ENCODE data around the gene TATDN3.
"Not testable (repeated sequence)": the region's sequence is repeated elsewhere in the genome, so short reads cannot be mapped to it uniquely, and the experiment has no call there.

Gene TATDN3

DNA sequence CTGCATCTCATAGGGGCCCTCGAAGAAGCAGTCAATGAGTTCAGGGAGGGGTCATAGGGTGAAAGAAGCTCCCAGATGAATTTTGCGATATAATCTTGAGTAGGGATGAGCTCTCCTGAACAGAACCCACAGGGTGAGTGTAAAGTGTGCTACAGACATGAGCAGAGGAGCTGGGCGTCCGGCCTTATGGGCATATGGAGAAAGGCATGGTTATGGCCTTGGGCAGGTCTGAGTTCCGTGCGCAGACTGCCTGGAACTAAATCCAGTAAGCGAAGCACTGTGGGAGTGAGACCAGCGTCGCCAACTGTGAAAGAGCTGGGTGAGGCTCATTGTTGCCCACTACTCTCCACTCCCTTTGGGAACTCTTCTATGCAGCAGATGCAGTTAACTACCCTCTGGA, 28.9 kb upstream of the TATDN3 start:
- no peak overlapping the region for H3K4me3 ChIP-seq (ENCODE audit: low read length)
- no peak for TF ChIP-seq ZNF274 (IDR thresholded peaks at IDR 0.05; ENCODE audit: low read depth, low read length)

DNA sequence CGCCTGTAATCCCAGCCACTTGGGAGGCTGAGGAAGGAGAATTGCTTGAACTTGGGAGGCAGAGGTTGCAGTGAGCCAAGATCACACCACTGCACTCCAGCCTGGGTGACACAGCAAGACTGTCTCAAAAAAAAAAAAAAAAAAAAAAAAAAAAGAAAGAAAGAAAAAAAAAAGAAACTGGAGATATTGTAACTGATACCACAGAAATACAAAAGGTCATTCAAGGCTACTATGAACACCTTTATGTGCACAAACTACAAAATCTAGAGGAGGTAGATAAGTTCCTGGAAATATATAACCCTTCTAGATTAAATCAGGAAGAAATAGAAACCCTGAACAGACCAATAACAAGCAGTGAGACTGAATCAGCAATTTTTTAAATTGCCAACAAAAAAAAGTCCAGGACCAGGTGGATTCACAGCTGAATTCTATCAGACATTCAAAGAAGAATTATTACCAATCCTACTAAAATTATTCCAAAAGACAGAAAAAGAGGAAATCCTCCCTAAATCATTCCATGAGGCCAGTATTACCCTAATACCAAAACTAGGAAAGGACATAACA, 26.9 kb upstream of the TATDN3 start:
- not testable (repeated sequence) for H3K4me3 ChIP-seq (ENCODE audit: low read length)

DNA sequence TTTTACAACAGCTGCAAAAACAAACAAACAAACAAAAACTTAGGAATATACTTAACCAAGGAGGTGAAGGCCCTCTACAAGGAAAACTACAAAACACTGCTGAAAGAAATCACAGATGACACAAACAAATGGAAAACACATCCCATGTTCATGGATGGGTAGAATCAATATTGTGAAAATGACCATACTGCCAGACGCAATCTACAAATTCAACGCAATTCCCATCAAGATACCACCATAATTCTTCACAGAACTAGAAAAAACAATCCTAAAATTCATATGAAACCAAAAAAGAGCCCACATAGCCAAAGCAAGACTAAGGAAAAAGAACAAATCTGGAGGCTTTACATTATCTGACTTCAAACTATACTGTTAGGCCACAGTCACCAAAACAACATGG, 24.9 kb upstream of the TATDN3 start:
- H3K4me3 ChIP-seq (ENCODE audit: low read length) = not testable (repeated sequence)

DNA sequence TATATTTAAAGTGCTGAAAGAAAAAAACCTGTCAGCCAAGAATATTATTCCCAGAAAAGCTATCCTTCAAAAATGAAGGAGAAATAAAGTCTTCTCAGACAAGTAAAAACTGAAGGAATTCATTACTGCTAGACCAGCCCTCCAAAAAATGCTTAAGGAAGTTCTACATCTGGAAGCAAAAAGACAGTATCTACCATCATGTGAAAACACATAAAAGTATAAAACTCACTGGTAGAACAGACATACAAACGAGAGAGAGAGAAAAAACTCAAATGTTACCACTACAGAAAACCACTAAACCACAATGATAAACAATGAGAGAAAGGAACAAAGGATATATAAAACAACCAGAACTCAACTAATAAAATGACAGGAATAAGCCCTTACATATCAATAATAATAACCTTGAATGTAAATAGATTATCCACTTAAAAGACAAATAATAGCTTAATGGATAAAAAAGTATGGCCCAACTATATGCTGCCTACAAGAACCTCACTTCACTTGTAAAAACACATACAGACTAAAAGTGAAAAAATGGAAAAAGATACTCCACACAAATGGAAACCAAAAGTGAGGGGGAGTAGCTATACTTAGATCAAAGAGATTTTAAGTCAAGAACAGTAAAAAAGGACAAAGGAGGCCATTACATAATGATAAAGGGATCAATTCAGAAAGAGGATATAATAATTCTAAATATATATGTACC, 22.1 kb upstream of the TATDN3 start:
- no peak for TF ChIP-seq ZNF274 (IDR thresholded peaks at IDR 0.05; ENCODE audit: low read depth, low read length)
- no peak overlapping the region for H3K4me3 ChIP-seq (ENCODE audit: low read length)

DNA sequence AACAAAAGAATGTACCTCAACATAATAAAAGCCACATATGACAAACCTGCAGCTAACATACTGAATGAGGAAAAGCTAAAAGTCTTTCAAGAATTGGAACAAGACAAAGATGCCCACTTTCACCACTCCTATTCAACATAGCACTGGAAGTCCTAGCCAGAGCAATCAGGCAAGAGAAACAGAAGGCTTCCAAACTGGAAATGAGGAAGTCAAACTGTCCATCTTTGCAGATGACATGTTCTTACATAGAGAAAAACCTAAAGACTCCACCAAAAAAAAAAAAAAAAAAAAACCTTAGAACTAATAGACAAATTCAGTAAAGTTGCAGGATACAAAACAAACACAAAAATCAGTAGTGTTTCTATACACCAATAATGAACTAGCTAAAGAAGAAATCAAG, 20.4 kb upstream of the TATDN3 start:
- H3K4me3 ChIP-seq (ENCODE audit: low read length) = no peak overlapping the region
- no peak for TF ChIP-seq ZNF274 (IDR thresholded peaks at IDR 0.05; ENCODE audit: low read depth, low read length)

DNA sequence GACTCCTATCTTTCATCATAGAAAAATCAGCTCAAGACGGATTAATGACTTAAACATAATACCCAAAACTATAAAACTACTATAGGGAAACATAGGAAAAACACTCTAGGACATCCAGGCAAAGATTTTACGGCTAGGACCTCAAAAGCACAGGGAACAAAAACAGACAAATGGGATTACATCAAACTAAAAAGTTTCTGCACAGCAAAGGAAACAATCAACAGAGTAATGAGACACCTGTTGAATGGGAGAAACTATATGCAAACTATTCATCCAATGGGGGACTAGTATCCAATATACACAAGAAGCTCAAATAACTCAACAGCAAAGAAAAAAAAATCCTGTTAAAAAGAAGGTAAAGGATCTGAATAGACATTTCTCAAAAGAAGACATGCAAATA, 18.7 kb upstream of the TATDN3 start:
- H3K4me3 ChIP-seq (ENCODE audit: low read length) = no peak overlapping the region
- no peak for TF ChIP-seq ZNF274 (IDR thresholded peaks at IDR 0.05; ENCODE audit: low read depth, low read length)

DNA sequence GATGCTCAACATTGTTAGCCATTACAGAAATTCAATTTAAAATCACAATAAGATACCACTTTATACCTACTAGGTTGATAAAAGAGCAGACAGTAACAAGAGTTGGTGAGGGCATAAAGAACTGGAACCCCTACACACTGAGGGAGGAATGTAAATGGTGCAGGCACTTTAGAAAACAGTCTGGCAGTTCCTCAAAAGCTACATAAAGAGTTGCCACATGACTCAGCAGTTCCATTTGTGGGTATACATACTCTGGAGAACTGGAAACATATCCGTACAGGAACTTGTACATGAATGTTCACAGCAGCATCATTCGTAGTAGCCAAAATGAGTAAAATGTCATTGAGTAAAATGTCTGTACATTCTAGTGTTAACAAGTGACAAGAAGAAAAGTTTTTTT, 17.1 kb upstream of the TATDN3 start:
- no peak overlapping the region for H3K4me3 ChIP-seq (ENCODE audit: low read length)
- TF ChIP-seq ZNF274 (IDR thresholded peaks at IDR 0.05; ENCODE audit: low read depth, low read length) = no peak

DNA sequence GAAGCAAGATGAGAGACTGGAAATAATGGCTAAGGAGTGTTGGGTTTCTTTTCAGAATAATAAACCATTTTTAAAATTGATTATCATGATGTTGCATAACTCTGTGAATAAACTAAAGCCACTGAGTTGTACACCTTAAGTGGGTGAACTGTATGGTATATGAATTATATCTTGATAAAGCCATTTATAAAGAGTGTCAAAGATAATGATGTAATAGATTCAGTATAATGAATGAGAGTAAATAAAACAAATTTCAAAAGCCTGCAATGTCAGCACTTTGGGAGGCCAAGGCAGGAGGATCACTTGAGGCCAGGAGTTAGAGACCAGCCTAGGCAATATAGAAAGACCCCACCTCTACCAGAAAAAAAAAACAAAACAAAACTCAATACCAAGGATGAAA, 16.5 kb upstream of the TATDN3 start:
- no peak overlapping the region for H3K4me3 ChIP-seq (ENCODE audit: low read length)
- TF ChIP-seq ZNF274 (IDR thresholded peaks at IDR 0.05; ENCODE audit: low read depth, low read length) = no peak

DNA sequence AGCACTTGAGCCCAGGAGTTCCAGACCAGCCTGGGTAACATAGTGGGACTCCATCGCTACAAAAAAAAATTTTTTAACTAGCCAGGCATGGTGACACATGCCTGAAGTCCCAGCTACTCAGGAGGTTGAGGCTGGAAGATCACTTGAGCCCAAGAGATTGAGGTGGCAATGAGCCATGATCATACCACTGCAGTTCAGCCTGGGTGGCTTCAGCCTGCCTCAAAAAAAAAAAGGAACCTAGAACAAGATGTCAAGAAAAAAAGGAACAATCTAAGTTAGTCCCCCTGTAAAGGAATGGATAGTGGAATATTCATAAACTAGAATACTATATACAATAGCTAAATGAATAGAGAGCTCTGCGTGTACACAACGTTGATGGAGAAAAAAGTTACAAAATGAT, 14.5 kb upstream of the TATDN3 start:
- no peak for TF ChIP-seq ZNF274 (IDR thresholded peaks at IDR 0.05; ENCODE audit: low read depth, low read length)
- no peak overlapping the region for H3K4me3 ChIP-seq (ENCODE audit: low read length)

DNA sequence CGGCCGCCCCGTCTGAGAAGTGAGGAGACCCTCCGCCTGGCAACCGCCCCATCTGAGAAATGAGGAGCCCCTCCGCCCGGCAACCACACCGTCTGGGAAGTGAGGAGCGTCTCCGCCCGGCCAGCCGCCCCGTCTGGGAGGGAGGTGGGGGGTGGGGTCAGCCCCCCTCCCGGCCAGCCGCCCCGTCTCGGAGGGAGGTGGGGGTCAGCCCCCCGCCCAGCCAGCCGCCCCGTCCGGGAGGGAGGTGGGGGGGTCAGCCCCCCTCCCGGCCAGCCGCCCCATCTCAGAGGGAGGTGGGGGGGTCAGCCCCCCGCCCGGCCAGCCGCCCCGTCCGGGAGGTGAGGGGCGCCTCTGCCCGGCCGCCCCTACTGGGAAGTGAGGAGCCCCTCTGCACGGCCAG, 12.6 kb upstream of the TATDN3 start:
- not testable (repeated sequence) for H3K4me3 ChIP-seq (ENCODE audit: low read length)

DNA sequence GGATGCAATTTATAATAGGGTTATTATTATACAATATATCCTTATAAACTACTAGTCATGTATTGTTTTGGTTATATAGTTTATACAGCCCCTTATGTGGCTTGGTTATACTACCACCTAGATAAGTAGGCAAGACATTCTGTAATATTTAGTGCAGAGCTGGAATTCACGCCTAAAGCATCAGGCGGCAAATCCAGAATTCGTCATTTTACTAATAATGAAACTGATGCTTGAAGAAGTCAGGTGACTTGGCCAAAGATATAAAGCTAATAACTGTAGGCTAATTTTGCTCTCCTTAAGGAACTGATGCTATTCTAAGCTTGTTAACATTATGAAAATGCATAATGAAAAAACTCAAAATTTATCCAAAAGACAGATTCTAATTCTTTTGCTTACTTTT, 10.9 kb upstream of the TATDN3 start:
- TF ChIP-seq ZNF274 (IDR thresholded peaks at IDR 0.05; ENCODE audit: low read depth, low read length) = no peak
- H3K4me3 ChIP-seq (ENCODE audit: low read length) = no peak overlapping the region

DNA sequence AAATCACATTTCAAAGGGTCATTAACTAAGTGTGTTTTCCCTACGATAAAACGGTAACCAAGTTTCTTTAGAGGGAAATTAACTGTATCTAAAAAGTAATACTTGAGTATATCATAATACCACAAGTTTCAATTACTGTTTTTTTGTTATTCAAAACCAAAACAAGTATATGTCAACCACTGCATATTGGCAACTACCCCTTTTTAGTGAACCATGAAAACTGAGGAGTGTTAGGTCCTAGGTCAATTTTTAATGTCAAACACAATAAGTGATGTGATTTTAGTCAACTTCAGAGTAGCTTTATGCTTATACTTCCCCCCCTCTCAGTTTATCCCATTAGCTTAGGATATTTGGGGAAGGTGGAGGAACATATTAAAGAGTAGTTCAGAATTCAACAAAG, 10.5 kb upstream of the TATDN3 start:
- TF ChIP-seq ZNF274 (IDR thresholded peaks at IDR 0.05; ENCODE audit: low read depth, low read length) = no peak
- no peak overlapping the region for H3K4me3 ChIP-seq (ENCODE audit: low read length)

DNA sequence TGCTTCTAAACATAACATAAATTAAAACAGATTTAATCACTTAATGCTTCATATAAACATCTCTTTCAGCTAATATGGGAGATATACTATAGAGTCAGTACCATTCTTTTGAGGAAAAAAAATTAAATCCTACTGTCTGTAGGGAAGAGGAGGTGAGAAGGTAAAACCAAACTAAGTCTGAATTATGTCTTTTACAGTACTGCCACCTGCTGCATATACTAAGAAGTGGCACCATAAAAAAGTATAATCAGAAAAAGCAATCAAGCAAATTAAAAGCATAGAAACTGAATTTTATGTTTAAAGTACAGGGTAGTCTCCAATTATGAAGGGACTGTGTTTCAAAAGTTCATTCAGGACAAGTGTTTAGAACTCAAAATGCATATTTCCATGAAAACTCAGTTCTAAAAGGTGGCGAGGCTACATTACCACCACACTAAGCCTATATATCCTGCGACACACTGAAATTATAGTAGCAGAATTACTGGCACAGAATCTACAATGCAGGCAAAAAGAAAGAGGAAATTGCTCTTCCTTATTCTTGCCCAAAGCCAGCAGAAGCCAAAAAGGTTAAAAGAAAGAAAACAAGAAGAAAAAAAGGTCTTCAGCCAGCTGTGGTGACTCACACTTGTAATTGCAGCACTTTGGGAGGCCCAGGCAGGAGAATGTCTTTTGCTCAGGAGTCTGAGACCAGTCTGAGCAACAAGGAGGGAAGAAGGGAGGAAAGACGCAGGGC, 9.1 kb upstream of the TATDN3 start:
- H3K4me3 ChIP-seq (ENCODE audit: low read length) = no peak overlapping the region

DNA sequence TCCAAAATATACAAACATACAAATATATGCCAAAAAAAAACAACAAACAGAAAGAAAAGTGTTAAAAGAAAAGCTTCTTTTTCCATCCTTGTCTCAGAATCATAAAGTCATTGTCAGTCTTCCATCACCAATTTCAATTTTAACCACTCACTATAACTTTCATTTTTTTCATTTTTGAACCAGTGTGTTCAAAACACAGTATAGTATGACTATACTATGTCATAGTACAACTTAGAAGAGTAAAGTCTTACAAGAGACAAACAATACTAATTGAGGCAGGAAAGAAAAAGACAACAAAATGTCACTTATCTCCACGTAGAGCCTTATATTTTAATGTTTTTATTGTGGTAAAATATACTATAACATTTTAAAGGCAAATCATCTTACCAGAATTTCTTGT, 7.7 kb upstream of the TATDN3 start:
- H3K4me3 ChIP-seq (ENCODE audit: low read length) = no peak overlapping the region
- TF ChIP-seq ZNF274 (IDR thresholded peaks at IDR 0.05; ENCODE audit: low read depth, low read length) = no peak

More for the DNA sequence above, 9.1 kb upstream of the TATDN3 start:
- TF ChIP-seq ZNF274 (IDR thresholded peaks at IDR 0.05; ENCODE audit: low read depth, low read length) = no peak

DNA sequence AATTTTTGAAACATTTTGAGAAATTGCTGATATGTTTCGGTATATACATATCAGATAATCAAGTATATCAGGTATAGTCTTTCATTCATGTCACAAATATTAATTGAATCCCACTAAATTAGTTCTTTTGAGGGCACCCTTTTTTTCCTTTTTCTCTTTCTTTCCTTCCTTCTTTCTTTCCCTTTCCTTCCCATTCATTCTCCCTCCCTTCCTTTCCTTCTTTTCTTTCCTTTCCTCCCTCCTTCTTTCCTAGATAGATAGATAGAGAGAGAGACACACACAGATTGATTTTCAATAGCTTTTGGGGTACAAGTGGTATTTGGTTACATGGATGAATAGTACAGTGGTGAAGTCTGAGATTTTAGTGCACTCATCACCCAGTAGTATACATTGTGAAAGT, 5.8 kb upstream of the TATDN3 start:
- TF ChIP-seq ZNF274 (IDR thresholded peaks at IDR 0.05; ENCODE audit: low read depth, low read length) = no peak
- no peak overlapping the region for H3K4me3 ChIP-seq (ENCODE audit: low read length)
